Loucy (cell line): ENCODE measurements around the gene DMC1.

ENCODE experiments used
- H2AFZ ChIP-seq: fragments of 200-600 bp; sonication (generic); 2 replicates; pipeline ENCODE4 v1.6.0; 2016; ENCODE audit warnings: antibody characterized with exemption, mild to moderate bottlenecking, low read length, moderate library complexity
- H3F3A ChIP-seq: fragments of 200-600 bp; 2 replicates; pipeline ENCODE4 v1.6.0; 2016; ENCODE audit warnings: antibody characterized with exemption, low read depth, mild to moderate bottlenecking
- H3K27me3 ChIP-seq: fragments of 200-600 bp; sonication (generic); 2 replicates; pipeline ENCODE4 v1.6.1; 2014; ENCODE audit warnings: low read length, mild to moderate bottlenecking; ENCODE audit not compliant: insufficient read depth, poor library complexity, severe bottlenecking
- H3K36me3 ChIP-seq: fragments of 200-600 bp; sonication (generic); 2 replicates; pipeline ENCODE4 v1.6.1; 2016; ENCODE audit warnings: low read length; ENCODE audit not compliant: insufficient read depth
- H3K4me1 ChIP-seq: fragments of 200-600 bp; sonication (generic); 2 replicates; pipeline ENCODE4 v1.5.1; 2014; ENCODE audit warnings: low read length, mild to moderate bottlenecking; ENCODE audit not compliant: insufficient read depth, poor library complexity, severe bottlenecking
- H3K4me2 ChIP-seq: fragments of 200-600 bp; sonication (generic); 2 replicates; pipeline ENCODE4 v1.6.0; 2014; ENCODE audit warnings: antibody characterized with exemption, low read length, low read depth, mild to moderate bottlenecking; ENCODE audit not compliant: poor library complexity, severe bottlenecking
- H3K4me3 ChIP-seq: fragments of 200-600 bp; sonication (generic); 2 replicates; pipeline ENCODE4 v1.5.1; 2014; ENCODE audit warnings: low read length, mild to moderate bottlenecking, mixed read lengths; ENCODE audit not compliant: poor library complexity, severe bottlenecking
- H3K79me2 ChIP-seq: fragments of 200-600 bp; sonication (generic); 2 replicates; pipeline ENCODE4 v1.6.1; 2014; ENCODE audit warnings: low read length; ENCODE audit not compliant: insufficient read depth
- H3K9ac ChIP-seq: fragments of 200-600 bp; sonication (generic); 2 replicates; pipeline ENCODE4 v1.6.0; 2014; ENCODE audit warnings: mild to moderate bottlenecking, low read depth, low read length, moderate library complexity; ENCODE audit not compliant: poor library complexity, severe bottlenecking
- H3K9me2 ChIP-seq: fragments of 200-600 bp; sonication (generic); replicated peaks from 2 replicates; pipeline ENCODE4 v1.6.1; 2016; ENCODE audit warnings: low read depth, low read length, mixed read lengths
- H3K9me3 ChIP-seq: fragments of 200-600 bp; sonication (generic); 2 replicates; pipeline ENCODE4 v1.6.1; 2014; ENCODE audit warnings: mild to moderate bottlenecking, antibody characterized with exemption, low read length, low read depth; ENCODE audit not compliant: insufficient read depth
- H4K20me1 ChIP-seq: fragments of 200-600 bp; sonication (generic); 2 replicates; pipeline ENCODE4 v1.6.0; 2014; ENCODE audit warnings: antibody characterized with exemption, low read length, mild to moderate bottlenecking; ENCODE audit not compliant: insufficient read depth, poor library complexity, severe bottlenecking
- EZH2phosphoT487 ChIP-seq: fragments of 200-600 bp; IDR thresholded peaks from 2 replicates; pipeline ENCODE4 v1.6.1; 2018; ENCODE audit warnings: antibody characterized with exemption, mild to moderate bottlenecking, moderate library complexity, borderline replicate concordance
- TF ChIP-seq, protein P1 (sequence below): fragments of 200-600 bp; sonication (generic); conservative IDR thresholded peaks from 2 replicates; pipeline ENCODE4 v1.5.1; 2014; ENCODE audit warnings: mild to moderate bottlenecking, antibody characterized with exemption, low read length

Gene DMC1

DNA sequence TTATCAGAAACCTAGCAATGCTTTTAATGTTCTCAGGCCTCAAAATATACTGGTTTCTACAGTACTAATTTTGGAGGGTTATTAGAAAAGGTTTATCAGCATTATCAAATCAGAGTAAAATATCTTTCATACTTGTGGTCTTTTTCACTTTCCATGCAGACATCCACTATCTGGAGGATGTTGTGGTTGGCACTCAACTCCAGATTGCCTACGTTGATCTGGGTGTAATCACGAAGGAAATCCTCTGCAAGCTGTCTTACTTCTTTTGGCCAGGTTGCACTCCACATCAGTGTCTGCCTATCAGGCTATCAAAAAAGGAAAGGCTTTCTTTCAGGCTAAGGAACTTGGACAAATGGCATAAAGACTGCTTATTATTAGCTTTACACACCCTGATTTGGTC, 75.5 kb downstream of the DMC1 start:
- Histone ChIP-seq H3K9ac (no peak overlapping the region), H3K9me2 (no peaks in the 10 kb centered on the region), H3F3A (peaks cover 3% of the 10 kb centered on the region), H3K4me1 (peaks cover 29% of the 10 kb centered on the region), H3K4me2 (no peak overlapping the region), H3K9me3 (no peaks in the 10 kb centered on the region), H2AFZ (no peak overlapping the region), H3K36me3 (peaks cover 96% of the 10 kb centered on the region), H3K4me3 (no peak overlapping the region), H3K79me2 (peaks cover 71% of the 10 kb centered on the region), H4K20me1 (peaks cover 87% of the 10 kb centered on the region), H3K27me3 (no peaks in the 10 kb centered on the region)
- TF ChIP-seq EZH2phosphoT487, result no peak
- TF ChIP-seq, protein P1, sequence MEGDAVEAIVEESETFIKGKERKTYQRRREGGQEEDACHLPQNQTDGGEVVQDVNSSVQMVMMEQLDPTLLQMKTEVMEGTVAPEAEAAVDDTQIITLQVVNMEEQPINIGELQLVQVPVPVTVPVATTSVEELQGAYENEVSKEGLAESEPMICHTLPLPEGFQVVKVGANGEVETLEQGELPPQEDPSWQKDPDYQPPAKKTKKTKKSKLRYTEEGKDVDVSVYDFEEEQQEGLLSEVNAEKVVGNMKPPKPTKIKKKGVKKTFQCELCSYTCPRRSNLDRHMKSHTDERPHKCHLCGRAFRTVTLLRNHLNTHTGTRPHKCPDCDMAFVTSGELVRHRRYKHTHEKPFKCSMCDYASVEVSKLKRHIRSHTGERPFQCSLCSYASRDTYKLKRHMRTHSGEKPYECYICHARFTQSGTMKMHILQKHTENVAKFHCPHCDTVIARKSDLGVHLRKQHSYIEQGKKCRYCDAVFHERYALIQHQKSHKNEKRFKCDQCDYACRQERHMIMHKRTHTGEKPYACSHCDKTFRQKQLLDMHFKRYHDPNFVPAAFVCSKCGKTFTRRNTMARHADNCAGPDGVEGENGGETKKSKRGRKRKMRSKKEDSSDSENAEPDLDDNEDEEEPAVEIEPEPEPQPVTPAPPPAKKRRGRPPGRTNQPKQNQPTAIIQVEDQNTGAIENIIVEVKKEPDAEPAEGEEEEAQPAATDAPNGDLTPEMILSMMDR, result no peak

GRCh38 chr22:38491707-38492348, 78.2 kb downstream of the DMC1 start:
- Histone ChIP-seq H3K9ac (no peak overlapping the region), H3K27me3 (no peaks in the 10 kb centered on the region), H3K36me3 (peaks cover 91% of the 10 kb centered on the region), H3F3A (peaks cover 3% of the 10 kb centered on the region), H3K79me2 (peaks cover 53% of the 10 kb centered on the region), H2AFZ (no peak overlapping the region), H3K4me2 (no peak overlapping the region), H3K9me2 (no peaks in the 10 kb centered on the region), H3K9me3 (no peaks in the 10 kb centered on the region), H3K4me3 (no peak overlapping the region), H4K20me1 (peaks cover 77% of the 10 kb centered on the region), H3K4me1 (peaks cover 15% of the 10 kb centered on the region)
- no peak for TF ChIP-seq EZH2phosphoT487
- TF ChIP-seq, protein P1, result no peak

- H4K20me1 ChIP-seq, result peaks cover 72% of the 10 kb centered on the region
- no peak for TF ChIP-seq EZH2phosphoT487
- TF ChIP-seq, protein P1, result no peak
- H3K9me3 ChIP-seq, result no peaks in the 10 kb centered on the region
- no peak overlapping the region for H2AFZ ChIP-seq
- H3K4me2 ChIP-seq, result no peak overlapping the region
- H3K9me2 ChIP-seq, result no peaks in the 10 kb centered on the region
- H3K36me3 ChIP-seq, result peaks cover 91% of the 10 kb centered on the region
- H3K79me2 ChIP-seq, result peaks cover 44% of the 10 kb centered on the region
- H3K4me3 ChIP-seq, result no peak overlapping the region
- H3K9ac ChIP-seq, result no peak overlapping the region
- peaks cover 3% of the 10 kb centered on the region for H3F3A ChIP-seq
- H3K27me3 ChIP-seq, result no peaks in the 10 kb centered on the region
- H3K4me1 ChIP-seq, result peaks cover 13% of the 10 kb centered on the region
Observed at GRCh38 chr22:38490915-38491314, 79.1 kb downstream of the DMC1 start.
